Measurements from ENCODE around the gene NME2. TPM values are rescaled to one million over a fixed set of nuclear protein-coding genes. Genes with fewer than 3 reads are reported as not detected.

The NME2 gene
- total RNA-seq, 1 donor from 2014 or later, result 476 TPM

- H3K27ac Mint-ChIP-seq (ENCODE audit: unreplicated experiment), result no peak overlapping the region
- peaks cover 5% of the 10 kb centered on the region for H3K36me3 Mint-ChIP-seq (ENCODE audit: low read depth, unreplicated experiment)
- H3K9me3 Mint-ChIP-seq (ENCODE audit: unreplicated experiment), result no peaks in the 10 kb centered on the region
- no peak for DNase-seq (ENCODE audit: low spot score)
- H3K27me3 Mint-ChIP-seq (ENCODE audit: unreplicated experiment), result no peaks in the 10 kb centered on the region
- TF ChIP-seq, protein P1, sequence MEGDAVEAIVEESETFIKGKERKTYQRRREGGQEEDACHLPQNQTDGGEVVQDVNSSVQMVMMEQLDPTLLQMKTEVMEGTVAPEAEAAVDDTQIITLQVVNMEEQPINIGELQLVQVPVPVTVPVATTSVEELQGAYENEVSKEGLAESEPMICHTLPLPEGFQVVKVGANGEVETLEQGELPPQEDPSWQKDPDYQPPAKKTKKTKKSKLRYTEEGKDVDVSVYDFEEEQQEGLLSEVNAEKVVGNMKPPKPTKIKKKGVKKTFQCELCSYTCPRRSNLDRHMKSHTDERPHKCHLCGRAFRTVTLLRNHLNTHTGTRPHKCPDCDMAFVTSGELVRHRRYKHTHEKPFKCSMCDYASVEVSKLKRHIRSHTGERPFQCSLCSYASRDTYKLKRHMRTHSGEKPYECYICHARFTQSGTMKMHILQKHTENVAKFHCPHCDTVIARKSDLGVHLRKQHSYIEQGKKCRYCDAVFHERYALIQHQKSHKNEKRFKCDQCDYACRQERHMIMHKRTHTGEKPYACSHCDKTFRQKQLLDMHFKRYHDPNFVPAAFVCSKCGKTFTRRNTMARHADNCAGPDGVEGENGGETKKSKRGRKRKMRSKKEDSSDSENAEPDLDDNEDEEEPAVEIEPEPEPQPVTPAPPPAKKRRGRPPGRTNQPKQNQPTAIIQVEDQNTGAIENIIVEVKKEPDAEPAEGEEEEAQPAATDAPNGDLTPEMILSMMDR (IDR thresholded peaks at IDR 0.05; ENCODE audit: unreplicated experiment), result no peak
- peaks cover 8% of the 10 kb centered on the region for H3K4me1 Mint-ChIP-seq (ENCODE audit: unreplicated experiment)
- no peak overlapping the region for H3K4me3 Mint-ChIP-seq (ENCODE audit: unreplicated experiment)
These were observed 22.1 kb downstream of the NME2 start for GRCh38 chr17:51188271-51188833.

- Mint-ChIP-seq H3K27ac (ENCODE audit: unreplicated experiment) (no peak overlapping the region), H3K4me3 (ENCODE audit: unreplicated experiment) (no peak overlapping the region), H3K4me1 (ENCODE audit: unreplicated experiment) (peaks cover 6% of the 10 kb centered on the region), H3K36me3 (ENCODE audit: low read depth, unreplicated experiment) (peaks cover 5% of the 10 kb centered on the region), H3K27me3 (ENCODE audit: unreplicated experiment) (no peaks in the 10 kb centered on the region), H3K9me3 (ENCODE audit: unreplicated experiment) (no peaks in the 10 kb centered on the region)
- TF ChIP-seq, protein P1 (IDR thresholded peaks at IDR 0.05; ENCODE audit: unreplicated experiment), result no peak
- no peak for DNase-seq (ENCODE audit: low spot score)
These were observed 23.0 kb downstream of the NME2 start for GRCh38 chr17:51189162-51189561.

- no peaks in the 10 kb centered on the region for H3K27me3 Mint-ChIP-seq (ENCODE audit: unreplicated experiment)
- H3K36me3 Mint-ChIP-seq (ENCODE audit: low read depth, unreplicated experiment), result peaks cover 5% of the 10 kb centered on the region
- no peak for DNase-seq (ENCODE audit: low spot score)
- no peak overlapping the region for H3K27ac Mint-ChIP-seq (ENCODE audit: unreplicated experiment)
- H3K4me3 Mint-ChIP-seq (ENCODE audit: unreplicated experiment), result no peak overlapping the region
- TF ChIP-seq, protein P1 (IDR thresholded peaks at IDR 0.05; ENCODE audit: unreplicated experiment), result no peak
- peaks cover 2% of the 10 kb centered on the region for H3K4me1 Mint-ChIP-seq (ENCODE audit: unreplicated experiment)
- no peaks in the 10 kb centered on the region for H3K9me3 Mint-ChIP-seq (ENCODE audit: unreplicated experiment)
These were observed 23.4 kb downstream of the NME2 start for GRCh38 chr17:51189628-51190027.

DNA sequence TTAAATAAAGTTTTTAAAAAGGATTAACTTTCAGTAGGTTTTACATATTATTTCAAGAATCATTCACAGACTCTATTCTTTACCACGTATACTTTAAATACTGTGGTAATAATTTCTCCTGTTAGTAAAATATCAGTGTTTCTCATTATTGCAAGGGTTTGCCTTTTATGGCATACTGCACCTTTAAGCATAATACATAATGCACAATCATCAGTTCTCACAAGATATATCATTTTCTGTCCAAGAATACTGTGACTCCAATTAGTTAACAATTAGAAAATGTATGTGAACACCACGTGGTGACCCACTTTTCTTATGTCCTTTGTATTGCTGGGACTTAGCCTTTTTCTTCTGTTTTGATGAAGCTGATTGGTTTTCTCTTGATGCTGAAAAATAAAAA lies 25.7 kb downstream of the NME2 start:
- H3K27me3 Mint-ChIP-seq (ENCODE audit: unreplicated experiment), result no peaks in the 10 kb centered on the region
- H3K36me3 Mint-ChIP-seq (ENCODE audit: low read depth, unreplicated experiment), result peaks cover 5% of the 10 kb centered on the region
- TF ChIP-seq, protein P1 (IDR thresholded peaks at IDR 0.05; ENCODE audit: unreplicated experiment), result no peak
- no peak for DNase-seq (ENCODE audit: low spot score)
- no peaks in the 10 kb centered on the region for H3K9me3 Mint-ChIP-seq (ENCODE audit: unreplicated experiment)
- no peak overlapping the region for H3K27ac Mint-ChIP-seq (ENCODE audit: unreplicated experiment)
- no peak overlapping the region for H3K4me3 Mint-ChIP-seq (ENCODE audit: unreplicated experiment)
- H3K4me1 Mint-ChIP-seq (ENCODE audit: unreplicated experiment), result no peaks in the 10 kb centered on the region

- Mint-ChIP-seq H3K27me3 (ENCODE audit: unreplicated experiment) (peaks cover 4% of the 10 kb centered on the region), H3K4me3 (ENCODE audit: unreplicated experiment) (no peak overlapping the region), H3K4me1 (ENCODE audit: unreplicated experiment) (no peaks in the 10 kb centered on the region), H3K27ac (ENCODE audit: unreplicated experiment) (no peak overlapping the region), H3K9me3 (ENCODE audit: unreplicated experiment) (no peaks in the 10 kb centered on the region), H3K36me3 (ENCODE audit: low read depth, unreplicated experiment) (peaks cover 10% of the 10 kb centered on the region)
- TF ChIP-seq, protein P1 (IDR thresholded peaks at IDR 0.05; ENCODE audit: unreplicated experiment), result no peak
- DNase-seq (ENCODE audit: low spot score), result no peak
These were observed 31.5 kb downstream of the NME2 start for GRCh38 chr17:51197754-51198153.
